GM18519 (cell line): Measurements from ENCODE around the gene GHRH.

Source experiments
- ATAC-seq: cut with Tn5 transposase; IDR thresholded peaks from one replicate; pipeline ENCODE4 v1.9.1; 2021; ENCODE audit warnings: mild to moderate bottlenecking, moderate library complexity; ENCODE audit not compliant: unreplicated experiment, low FRiP score

GHRH gene

GRCh38 chr20:37218441-37218840 is 43.2 kb downstream of the GHRH start:
- ATAC-seq, result no peak

DNA sequence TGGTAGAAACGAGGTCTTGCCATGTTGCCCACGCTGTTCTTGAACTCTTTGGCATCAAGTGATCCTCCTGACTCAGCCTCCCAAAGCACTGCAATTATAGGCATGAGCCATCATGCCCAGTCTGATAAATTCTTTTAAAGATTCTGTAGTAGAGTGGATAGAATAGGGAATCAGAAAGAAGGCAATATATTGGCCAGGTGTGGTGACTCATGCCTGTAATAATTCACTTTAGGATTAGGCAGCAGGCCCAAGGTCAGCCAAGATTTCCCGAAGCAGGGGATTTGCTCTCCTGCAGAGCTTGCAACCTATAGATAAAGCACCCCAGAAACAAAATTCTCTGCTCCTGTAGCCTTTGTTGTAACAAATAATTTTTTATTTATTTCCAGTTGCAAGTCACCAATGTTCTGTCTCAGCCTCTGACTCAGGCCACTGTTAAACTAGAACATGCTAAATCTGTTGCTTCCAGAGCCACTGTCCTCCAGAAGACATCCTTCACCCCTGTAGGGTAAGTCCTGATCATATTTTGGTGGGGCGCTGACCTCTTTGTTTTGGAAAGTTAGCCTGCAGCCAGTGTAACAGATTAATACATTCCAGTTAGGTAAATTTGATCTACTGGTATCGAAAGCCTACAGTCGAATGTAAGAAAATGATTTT is 51.8 kb downstream of the GHRH start:
- no peak for ATAC-seq

GRCh38 chr20:37209193-37209592 is 52.4 kb downstream of the GHRH start:
- no peak for ATAC-seq

DNA sequence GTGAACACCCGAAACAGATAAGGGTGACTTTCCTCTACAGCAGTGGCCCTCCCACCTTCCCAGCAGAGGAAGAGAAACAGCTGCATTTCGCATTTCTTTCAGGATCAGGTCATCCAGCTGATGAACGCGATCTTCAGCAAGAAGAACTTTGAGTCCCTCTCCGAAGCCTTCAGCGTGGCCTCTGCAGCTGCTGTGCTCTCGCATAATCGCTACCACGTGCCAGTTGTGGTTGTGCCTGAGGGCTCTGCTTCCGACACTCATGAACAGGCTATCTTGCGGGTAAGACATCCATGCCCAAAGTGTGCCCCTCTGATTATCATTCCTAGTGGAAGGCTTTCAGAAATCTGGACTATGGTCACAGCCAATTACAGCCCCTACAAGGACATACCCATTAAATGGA is 54.4 kb downstream of the GHRH start:
- ATAC-seq, result no peak

DNA sequence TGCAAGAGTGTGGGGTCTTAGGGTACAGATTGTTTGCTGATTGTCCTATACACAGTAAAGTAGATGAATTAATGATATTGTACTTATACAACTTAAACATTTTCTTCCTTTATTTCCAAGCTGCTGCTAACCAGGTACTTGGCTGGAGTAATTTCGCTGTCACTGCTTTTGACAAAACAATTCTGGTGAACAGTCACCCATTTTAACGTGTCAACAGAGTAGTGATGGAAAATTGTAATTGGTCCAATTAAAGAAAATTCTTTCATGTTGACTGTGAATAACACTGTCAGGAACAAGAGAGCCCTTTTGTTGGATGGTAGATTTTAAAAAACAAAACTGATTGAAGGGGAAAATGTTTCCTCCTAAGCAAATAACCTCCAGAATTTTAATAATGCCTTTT is 55.8 kb downstream of the GHRH start:
- ATAC-seq, result no peak

DNA sequence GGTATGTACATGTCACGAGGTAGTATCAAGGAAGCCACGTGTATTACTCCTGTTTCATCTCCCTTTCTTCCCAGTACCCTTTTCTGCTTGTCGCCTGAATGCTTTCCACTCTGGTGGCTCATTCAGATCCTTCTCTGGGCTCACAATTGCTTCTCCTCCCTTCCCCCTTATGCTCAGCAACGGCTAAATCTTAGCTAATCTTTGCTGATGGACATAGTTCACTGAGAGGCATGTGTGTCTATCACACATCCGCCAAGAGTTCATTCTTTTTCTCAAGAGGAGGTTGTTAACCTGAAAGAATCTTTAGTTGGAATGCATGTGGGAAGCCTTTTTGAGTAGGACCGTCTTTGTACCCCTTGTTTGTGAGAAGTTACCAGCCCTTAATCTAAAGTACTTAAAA is 56.5 kb downstream of the GHRH start:
- ATAC-seq, result no peak

GRCh38 chr20:37204056-37204455 is 57.6 kb downstream of the GHRH start:
- no peak for ATAC-seq

GRCh38 chr20:37202267-37202943 is 59.2 kb downstream of the GHRH start:
- ATAC-seq, result no peak

GRCh38 chr20:37201827-37202162 is 59.8 kb downstream of the GHRH start:
- no peak for ATAC-seq
